ENCODE data around the gene TBX20. TPM values are rescaled to one million over a fixed set of nuclear protein-coding genes. Genes with fewer than 3 reads are reported as not detected.

The TBX20 gene
- total and polyA plus RNA-seq, 2 of the 8 experiments (the other 6 are each of a cell fraction or from before 2014, with no cell fraction given), result 0.08 to 0.26 TPM

GRCh38 chr7:35263396-35263795 is 9.5 kb upstream of the TBX20 start (continued):
- TF ChIP-seq ATF3 (IDR thresholded peaks at IDR 0.05; ENCODE audit: insufficient read depth, low read depth, low read length), result no peak
- TF ChIP-seq JUN (IDR thresholded peaks at IDR 0.05; ENCODE audit: low read depth, low read length), result no peak
- TF ChIP-seq NANOG (IDR thresholded peaks at IDR 0.05; ENCODE audit: insufficient read depth, low read depth, low read length, poor library complexity, severe bottlenecking), result no peak
- TF ChIP-seq EP300 (IDR thresholded peaks at IDR 0.05; ENCODE audit: borderline replicate concordance in 1 of 2, low read depth in 2 of 2, low read length in 2 of 2), result no peak
- TF ChIP-seq ZNF274 (IDR thresholded peaks at IDR 0.05; ENCODE audit: borderline replicate concordance, extremely low read depth, low read length), result no peak
- no peak for TF ChIP-seq KDM1A (IDR thresholded peaks at IDR 0.05; ENCODE audit: borderline replicate concordance, low read length)
- no peak for TF ChIP-seq TAF1 (IDR thresholded peaks at IDR 0.05; ENCODE audit: low read depth, low read length)
- TF ChIP-seq NRF1 (IDR thresholded peaks at IDR 0.05; ENCODE audit: low read depth, low read length), result no peak

Measured in H1 (cell line).